K562 (cell line): Measurements from ENCODE around the gene PALLD. TPM values are rescaled to one million over a fixed set of nuclear protein-coding genes. Genes with fewer than 3 reads are reported as not detected.

Experiments
- ATAC-seq: fragments of 200-7000 bp; cut with Tn5 transposase; 3 replicates; pipeline ENCODE4 v1.9.1; 2020; ENCODE audit warnings: moderate library complexity
- BruUV-seq: library from RNA; stranded (reverse); fragments of 400-500 nt; replicated peaks from 2 replicates; lab custom pipeline; 2021; lab: Mats Ljungman, UMichigan
- CTCF ChIA-PET: fragments of 300-600 bp; formaldehyde crosslinking; extraction: SDS; loops from one replicate; lab custom pipeline; 2021; ENCODE audit warnings: low intra/inter-chr PET ratio; lab: Yijun Ruan, JAX
- POLR2A ChIA-PET: fragments of 300-600, 350-650 bp; sonication (Branson Sonifier 250); formaldehyde crosslinking; extraction: SDS; loops from one replicate; lab custom pipeline; 2021; ENCODE audit warnings: antibody characterized with exemption, inconsistent platforms; lab: Yijun Ruan, JAX
- DNase-seq, 4 experiments: peaks; one replicate each; pipeline versions ENCODE4 v3.0.0 to v3.0.0-alpha.2; 2011 to 2018; ENCODE audit warnings: low spot score in 3 of 4, mixed read lengths in 3 of 4; ENCODE audit errors: extremely low read depth in 1 of 4
- FAIRE-seq: peaks from 2 replicates; lab custom pipeline; 2011; peaks lifted over from hg19 to GRCh38; lab: Jason Lieb, UNC
- H2AFZ ChIP-seq: 2 replicates; pipeline ENCODE4 v1.6.0; 2011; ENCODE audit warnings: low read depth, low read length, control low read depth, inconsistent platforms
- H3K27ac ChIP-seq: fragments of 200-600 bp; 3 replicates; pipeline ENCODE4 v1.8.0; 2011; ENCODE audit warnings: low read depth, mild to moderate bottlenecking, control low read depth, inconsistent platforms, low read length, moderate library complexity, mixed read lengths; ENCODE audit errors: extremely low read depth
- H3K27me3 ChIP-seq, 2 experiments: fragments of 300-600 bp in 1 of 2; 2 replicates in 1 of 2; 3 replicates in 1 of 2; pipeline versions ENCODE4 v1.6.0 to v1.8.0; 2011; ENCODE audit warnings: inconsistent platforms in 2 of 2, low read length in 2 of 2, mild to moderate bottlenecking in 1 of 2, mixed read lengths in 1 of 2, moderate library complexity in 1 of 2; ENCODE audit not compliant: control insufficient read depth in 2 of 2, insufficient read depth in 2 of 2
- H3K36me3 ChIP-seq: fragments of 300-600 bp; 3 replicates; pipeline ENCODE4 v1.8.0; 2011; ENCODE audit warnings: mild to moderate bottlenecking, low read length, inconsistent platforms; ENCODE audit not compliant: control insufficient read depth, insufficient read depth
- H3K4me1 ChIP-seq, 2 experiments: fragments of 200-600 bp in 1 of 2; replicated peaks in 1 of 2; 2 replicates in 1 of 2; 3 replicates in 1 of 2; pipeline versions ENCODE4 v1.5.1 to v1.8.0; 2011; ENCODE audit warnings: inconsistent platforms in 2 of 2, low read length in 2 of 2, mild to moderate bottlenecking in 1 of 2, mixed read lengths in 1 of 2, moderate library complexity in 1 of 2; ENCODE audit not compliant: control insufficient read depth in 2 of 2, insufficient read depth in 2 of 2
- H3K4me2 ChIP-seq: 2 replicates; pipeline ENCODE4 v1.6.1; 2011; ENCODE audit warnings: low read length, control low read depth, inconsistent platforms, mixed read lengths; ENCODE audit not compliant: insufficient read depth
- H3K4me3 ChIP-seq: fragments of 200-600 bp; sonication (generic), shearing (Covaris generic); 2 replicates; pipeline ENCODE4 v1.5.1; 2016; ENCODE audit warnings: control low read depth, inconsistent platforms
- H3K79me2 ChIP-seq: fragments of 200-600 bp; 3 replicates; pipeline ENCODE4 v1.8.0; 2011; ENCODE audit warnings: low read length, inconsistent platforms; ENCODE audit not compliant: control insufficient read depth, insufficient read depth
- H3K9ac ChIP-seq, 2 experiments: 2 replicates each; pipeline versions ENCODE4 v1.6.0 to v1.6.1; 2011; ENCODE audit warnings: low read depth in 2 of 2, low read length in 2 of 2, control low read depth in 1 of 2, inconsistent platforms in 1 of 2, mild to moderate bottlenecking in 1 of 2, mixed read lengths in 1 of 2; ENCODE audit not compliant: insufficient read depth in 1 of 2
- H3K9me1 ChIP-seq: one replicate; pipeline ENCODE4 v1.6.0; 2011; ENCODE audit warnings: inconsistent platforms, mild to moderate bottlenecking, low read length, moderate library complexity; ENCODE audit not compliant: control insufficient read depth, insufficient read depth
- H3K9me3 ChIP-seq: replicated peaks from 2 replicates; pipeline ENCODE4 v1.5.1; 2011; ENCODE audit warnings: low read depth, low read length, inconsistent platforms; ENCODE audit not compliant: control insufficient read depth, insufficient read depth
- H4K20me1 ChIP-seq: replicated peaks from 2 replicates; pipeline ENCODE4 v1.6.1; 2011; ENCODE audit warnings: low read length, inconsistent platforms, mixed read lengths; ENCODE audit not compliant: control insufficient read depth, insufficient read depth
- HNRNPUL1 ChIP-seq: fragments of 200-400 bp; formaldehyde crosslinking; IDR thresholded peaks from 2 replicates; pipeline ENCODE4 v1.6.1; 2017; ENCODE audit warnings: low read length
- PPARD ChIP-seq: fragments of 250-450 bp; sonication (Bioruptor Pico); IDR thresholded peaks from 2 replicates; pipeline ENCODE4 v1.8.0; 2022; ENCODE audit warnings: inconsistent platforms, mild to moderate bottlenecking, moderate library complexity
- RBM34 ChIP-seq: fragments of 200-400 bp; formaldehyde crosslinking; IDR thresholded peaks from 2 replicates; pipeline ENCODE4 v1.6.1; 2018; ENCODE audit warnings: low read length, borderline replicate concordance; ENCODE audit not compliant: insufficient read depth
- TEAD4 ChIP-seq, 2 experiments: sonication (generic) in 1 of 2; formaldehyde crosslinking in 1 of 2; IDR thresholded peaks; 2 replicates each; pipeline versions ENCODE4 v1.6.1 to v1.8.0; 2012 to 2022; ENCODE audit warnings: borderline replicate concordance in 1 of 2, inconsistent platforms in 1 of 2, low read length in 1 of 2, mild to moderate bottlenecking in 1 of 2, missing genetic modification reagents in 1 of 2
- WGBS: fragments of 100-300 bp; shearing (Covaris generic); methylation state at CpG from one replicate; pipeline ENCODE4 v1.1.6; 2016; ENCODE audit warnings: low coverage, mixed read lengths; ENCODE audit not compliant: insufficient coverage; ENCODE audit errors: missing lambda C conversion rate; 5-methylcytosine and 5-hydroxymethylcytosine counted together
- in situ Hi-C: fragments of 300-500 bp; cut with MboI; formaldehyde crosslinking; loops from 4 replicates; pipeline ENCODE4 v1.15.0; 2018; ENCODE audit warnings: inconsistent platforms, mixed read lengths
- intact Hi-C: fragments of 100-400 bp; cut with micrococcal nuclease; formaldehyde crosslinking; loops from 2 replicates; pipeline ENCODE4 v1.14.2; 2022
- polyA plus RNA-seq, 8 experiments: library from polyadenylated mRNA; depleted of rRNA in 4 of 8; stranded (reverse) in 5 of 8; unstranded in 3 of 8; fragments of >200 nt; fragmentation: Nextera tagmentation in 2 of 8; fragmentation: Illumina TruSeq in 1 of 8; extraction: Ambion mirVana in 2 of 8; extraction: Trizol in 1 of 8; gene quantifications; 2 replicates each; pipeline versions ENCODE4 v1.2.1 to v1.2.3, GENCODE V29; 2011 to 2014; ENCODE audit warnings: inconsistent platforms in 1 of 8, missing spikeins in 1 of 8
- total RNA-seq, 7 experiments: library from RNA; depleted of rRNA in 6 of 7; stranded (reverse); fragments of >200 nt in 6 of 7; fragmentation: Illumina TruSeq in 2 of 7; extraction: Trizol in 2 of 7; gene quantifications; 2 replicates each; pipeline versions ENCODE4 v1.2.1 to v1.2.3, GENCODE V29; 2011 to 2021; ENCODE audit warnings: low replicate concordance in 1 of 7
- TF ChIP-seq, protein P1 (sequence below): IDR thresholded peaks from 2 replicates; pipeline ENCODE4 v1.6.1; 2012; ENCODE audit warnings: low read depth, low read length, improper control_type of control experiment, borderline replicate concordance

PALLD gene
- total and polyA plus RNA-seq, 9 of the 15 experiments (the other 6 are each of a cell fraction or from before 2014, with no cell fraction given) = 0.01 to 0.35 (median 0.06) TPM; not detected in 3

DNA sequence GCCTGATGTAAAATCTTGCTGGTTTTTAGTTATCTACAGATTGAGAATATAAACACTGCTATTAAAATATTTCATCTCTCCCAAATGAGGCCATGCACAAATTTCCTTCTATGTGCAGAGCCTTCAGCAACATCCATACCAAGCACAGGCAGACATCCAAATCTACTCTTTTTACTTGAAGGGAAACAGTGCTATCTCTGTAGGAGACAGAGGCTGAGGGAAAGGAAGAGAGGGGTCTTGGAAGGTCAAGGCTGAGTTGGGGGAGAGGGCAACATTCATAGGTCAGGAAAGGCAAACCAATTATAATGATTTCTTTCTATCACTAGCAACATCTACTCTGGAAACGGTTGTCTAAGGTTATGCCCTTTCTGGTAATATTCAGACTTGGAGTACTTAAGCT is 273.0 kb downstream of the PALLD start (continued):
- TF ChIP-seq, protein P1, sequence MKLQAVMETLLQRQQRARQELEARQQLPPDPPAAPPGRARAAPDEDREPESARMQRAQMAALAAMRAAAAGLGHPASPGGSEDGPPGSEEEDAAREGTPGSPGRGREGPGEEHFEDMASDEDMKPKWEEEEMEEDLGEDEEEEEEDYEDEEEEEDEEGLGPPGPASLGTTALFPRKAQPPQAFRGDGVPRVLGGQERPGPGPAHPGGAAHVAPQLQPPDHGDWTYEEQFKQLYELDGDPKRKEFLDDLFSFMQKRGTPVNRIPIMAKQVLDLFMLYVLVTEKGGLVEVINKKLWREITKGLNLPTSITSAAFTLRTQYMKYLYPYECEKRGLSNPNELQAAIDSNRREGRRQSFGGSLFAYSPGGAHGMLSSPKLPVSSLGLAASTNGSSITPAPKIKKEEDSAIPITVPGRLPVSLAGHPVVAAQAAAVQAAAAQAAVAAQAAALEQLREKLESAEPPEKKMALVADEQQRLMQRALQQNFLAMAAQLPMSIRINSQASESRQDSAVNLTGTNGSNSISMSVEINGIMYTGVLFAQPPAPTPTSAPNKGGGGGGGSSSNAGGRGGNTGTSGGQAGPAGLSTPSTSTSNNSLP = no peak
- TF ChIP-seq TEAD4 (IDR thresholded peaks at IDR 0.05; ENCODE audit: low read length) (no peak), TEAD4 (CRISPR knock-in tag; IDR thresholded peaks at IDR 0.05; ENCODE audit: borderline replicate concordance) (no peak), RBM34 (no peak)

DNA sequence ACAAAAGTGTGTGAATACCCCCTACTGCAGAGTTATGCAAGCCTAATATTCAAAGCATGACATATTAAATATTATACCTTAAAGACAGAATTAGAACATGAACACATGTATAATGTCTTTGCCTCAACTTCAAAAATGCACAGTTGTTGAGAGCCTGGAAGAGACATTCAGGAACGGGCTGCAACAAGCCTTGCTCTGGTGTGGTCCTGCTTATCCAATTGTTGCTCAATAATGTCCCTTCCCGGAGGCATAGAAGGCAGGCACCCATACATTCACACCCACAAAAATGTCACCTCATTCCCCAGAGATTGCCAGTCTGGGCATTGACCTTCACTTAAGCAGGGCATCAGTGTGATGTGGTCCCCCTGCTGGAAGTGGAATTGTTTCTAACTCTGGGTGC is 274.4 kb downstream of the PALLD start:
- Histone ChIP-seq H3K9me1 (no peaks in the 10 kb centered on the region), H3K27me3 (peaks cover 0 to 4% of the 10 kb centered on the region in 2 experiments; a peak in 1 of 5 replicates), H4K20me1 (no peaks in the 10 kb centered on the region), H3K27ac (no peak overlapping the region), H3K36me3 (no peaks in the 10 kb centered on the region), H3K9me3 (no peaks in the 10 kb centered on the region), H3K9ac (no peak overlapping the region), H3K4me3 (no peak overlapping the region), H2AFZ (no peak overlapping the region), H3K4me2 (no peak overlapping the region), H3K4me1 (no peaks in the 10 kb centered on the region; a peak in 1 of 5 replicates), H3K79me2 (no peaks in the 10 kb centered on the region)
- intact Hi-C loops = no loop called here
- ChIA-PET CTCF (no interaction called here), POLR2A (no interaction called here)
- 0% methylated on average over 2 of the region's 2 CpGs for WGBS
- DNase-seq (no peak), ATAC-seq (no peak), FAIRE-seq (no peak)
- BruUV-seq = no TSS peak
- in situ Hi-C loops = no loop called here
- TF ChIP-seq PPARD (CRISPR knock-in tag) (no peak), HNRNPUL1 (no peak)
